HL-60 (cell line): ENCODE results near the gene SRSF2.
"Not testable (repeated sequence)": the region's sequence is repeated elsewhere in the genome, so short reads cannot be mapped to it uniquely, and the experiment has no call there.

Experiments
- DNase-seq, 2 experiments: peaks; one replicate each; pipeline ENCODE4 v3.0.0-alpha.2; 2010 to 2020; ENCODE audit warnings: low read depth in 1 of 2, low spot score in 1 of 2
- H3K27ac ChIP-seq: fragments of 250-450 bp; sonication (Bioruptor Pico); replicated peaks from 2 replicates; pipeline ENCODE4 v1.5.1; 2020; ENCODE audit warnings: mild to moderate bottlenecking, moderate library complexity
- H3K27me3 ChIP-seq: fragments of 250-450 bp; sonication (Bioruptor Pico); 2 replicates; pipeline ENCODE4 v1.5.1; 2021; ENCODE audit warnings: mild to moderate bottlenecking, moderate library complexity; ENCODE audit not compliant: insufficient read depth, poor library complexity, severe bottlenecking
- H3K4me3 ChIP-seq: replicated peaks from 2 replicates; pipeline ENCODE4 v1.5.1; 2011; ENCODE audit warnings: mild to moderate bottlenecking, control low read depth, low read length; ENCODE audit not compliant: insufficient read depth
- GABPA ChIP-seq: IDR thresholded peaks from 2 replicates; pipeline ENCODE4 v1.6.1; 2012; ENCODE audit warnings: low read depth
- POLR2AphosphoS5 ChIP-seq: IDR thresholded peaks from 2 replicates; pipeline ENCODE4 v1.6.1; 2012; ENCODE audit warnings: low read depth
- SPI1 ChIP-seq: IDR thresholded peaks from 2 replicates; pipeline ENCODE4 v1.6.1; 2012; ENCODE audit warnings: low read depth, mild to moderate bottlenecking, borderline replicate concordance
- TF ChIP-seq, protein P1 (sequence below): IDR thresholded peaks from 2 replicates; pipeline ENCODE4 v1.6.1; 2012; ENCODE audit warnings: low read depth; ENCODE audit not compliant: insufficient replicate concordance
- TF ChIP-seq, protein P2 (sequence below): IDR thresholded peaks from one replicate; pipeline ENCODE4 v1.5.1; 2011; ENCODE audit warnings: low read length, control low read depth, inconsistent platforms; ENCODE audit not compliant: insufficient read depth

SRSF2 gene

DNA sequence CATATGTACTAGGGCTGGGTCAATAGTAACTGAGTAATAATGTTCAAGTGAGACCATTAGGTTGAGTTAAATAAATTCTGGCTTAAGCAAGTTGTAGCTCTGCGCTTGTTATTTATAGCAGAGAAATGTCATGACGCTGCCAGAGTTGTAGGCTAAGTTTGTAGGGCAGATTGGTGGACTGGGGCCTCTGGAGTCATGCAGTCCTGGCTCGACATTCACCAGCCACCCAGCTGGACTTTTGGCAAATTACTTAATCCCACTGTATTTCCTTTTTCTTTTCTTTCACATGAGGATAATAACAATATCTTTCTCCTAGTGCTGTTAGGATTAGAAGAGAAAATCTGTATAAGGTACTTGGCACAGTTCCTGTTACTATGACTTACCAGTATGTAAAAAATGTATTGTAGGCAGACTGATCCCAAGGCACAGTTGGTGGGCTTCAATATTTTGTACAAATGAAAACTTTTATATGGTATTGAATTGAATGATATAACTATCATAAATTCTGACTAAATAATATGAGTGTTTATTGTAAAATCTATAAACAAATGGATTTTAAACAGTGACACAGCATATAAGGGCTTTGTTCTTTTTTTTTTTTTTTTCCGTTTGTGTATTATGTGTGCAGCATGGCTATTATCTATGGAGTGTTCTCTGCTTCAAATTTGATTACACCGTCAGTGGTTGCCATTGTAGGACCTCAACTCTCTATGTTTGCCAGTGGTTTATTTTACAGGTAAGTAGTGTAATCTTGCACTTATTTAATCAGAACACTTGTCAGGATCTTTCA lies 3.4 kb upstream of the SRSF2 start:
- H3K4me3 ChIP-seq: no peak overlapping the region

DNA sequence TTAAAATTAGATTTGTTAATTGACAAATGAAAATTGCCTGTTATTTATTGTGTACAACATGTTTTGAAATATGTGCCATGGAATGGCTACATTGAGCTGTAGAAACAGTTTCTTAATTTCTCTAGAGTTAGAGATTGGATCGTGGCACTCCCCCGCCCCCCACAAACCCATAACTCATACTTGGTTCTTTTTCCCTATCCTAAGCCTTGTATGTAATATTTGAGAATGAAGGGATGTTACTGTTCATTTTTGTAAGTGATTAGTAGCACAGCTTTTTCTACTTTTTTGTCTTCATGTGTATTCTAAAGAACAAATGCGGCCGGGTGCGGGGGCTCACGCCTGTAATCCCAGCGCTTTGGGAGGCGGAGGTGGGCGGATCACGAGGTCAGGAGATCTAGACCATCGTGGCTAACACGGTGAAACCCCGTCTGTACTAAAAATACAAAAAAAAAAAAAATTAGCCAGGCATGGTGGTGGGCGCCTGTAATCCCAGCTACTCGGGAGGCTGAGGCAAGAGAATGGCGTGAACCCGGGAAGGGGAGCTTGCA lies 2.5 kb upstream of the SRSF2 start:
- H3K27ac ChIP-seq, H3K27me3 ChIP-seq, DNase-seq, H3K4me3 ChIP-seq: not testable (repeated sequence)

More for the DNA sequence above, 3.4 kb upstream of the SRSF2 start:
- H3K27me3 ChIP-seq: no peaks in the 10 kb centered on the region
- DNase-seq: no peak
- no peak overlapping the region for H3K27ac ChIP-seq
- TF ChIP-seq SPI1 (no peak), GABPA (no peak), POLR2AphosphoS5 (no peak)
- TF ChIP-seq, protein P1, sequence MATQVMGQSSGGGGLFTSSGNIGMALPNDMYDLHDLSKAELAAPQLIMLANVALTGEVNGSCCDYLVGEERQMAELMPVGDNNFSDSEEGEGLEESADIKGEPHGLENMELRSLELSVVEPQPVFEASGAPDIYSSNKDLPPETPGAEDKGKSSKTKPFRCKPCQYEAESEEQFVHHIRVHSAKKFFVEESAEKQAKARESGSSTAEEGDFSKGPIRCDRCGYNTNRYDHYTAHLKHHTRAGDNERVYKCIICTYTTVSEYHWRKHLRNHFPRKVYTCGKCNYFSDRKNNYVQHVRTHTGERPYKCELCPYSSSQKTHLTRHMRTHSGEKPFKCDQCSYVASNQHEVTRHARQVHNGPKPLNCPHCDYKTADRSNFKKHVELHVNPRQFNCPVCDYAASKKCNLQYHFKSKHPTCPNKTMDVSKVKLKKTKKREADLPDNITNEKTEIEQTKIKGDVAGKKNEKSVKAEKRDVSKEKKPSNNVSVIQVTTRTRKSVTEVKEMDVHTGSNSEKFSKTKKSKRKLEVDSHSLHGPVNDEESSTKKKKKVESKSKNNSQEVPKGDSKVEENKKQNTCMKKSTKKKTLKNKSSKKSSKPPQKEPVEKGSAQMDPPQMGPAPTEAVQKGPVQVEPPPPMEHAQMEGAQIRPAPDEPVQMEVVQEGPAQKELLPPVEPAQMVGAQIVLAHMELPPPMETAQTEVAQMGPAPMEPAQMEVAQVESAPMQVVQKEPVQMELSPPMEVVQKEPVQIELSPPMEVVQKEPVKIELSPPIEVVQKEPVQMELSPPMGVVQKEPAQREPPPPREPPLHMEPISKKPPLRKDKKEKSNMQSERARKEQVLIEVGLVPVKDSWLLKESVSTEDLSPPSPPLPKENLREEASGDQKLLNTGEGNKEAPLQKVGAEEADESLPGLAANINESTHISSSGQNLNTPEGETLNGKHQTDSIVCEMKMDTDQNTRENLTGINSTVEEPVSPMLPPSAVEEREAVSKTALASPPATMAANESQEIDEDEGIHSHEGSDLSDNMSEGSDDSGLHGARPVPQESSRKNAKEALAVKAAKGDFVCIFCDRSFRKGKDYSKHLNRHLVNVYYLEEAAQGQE: no peak
- TF ChIP-seq, protein P2, sequence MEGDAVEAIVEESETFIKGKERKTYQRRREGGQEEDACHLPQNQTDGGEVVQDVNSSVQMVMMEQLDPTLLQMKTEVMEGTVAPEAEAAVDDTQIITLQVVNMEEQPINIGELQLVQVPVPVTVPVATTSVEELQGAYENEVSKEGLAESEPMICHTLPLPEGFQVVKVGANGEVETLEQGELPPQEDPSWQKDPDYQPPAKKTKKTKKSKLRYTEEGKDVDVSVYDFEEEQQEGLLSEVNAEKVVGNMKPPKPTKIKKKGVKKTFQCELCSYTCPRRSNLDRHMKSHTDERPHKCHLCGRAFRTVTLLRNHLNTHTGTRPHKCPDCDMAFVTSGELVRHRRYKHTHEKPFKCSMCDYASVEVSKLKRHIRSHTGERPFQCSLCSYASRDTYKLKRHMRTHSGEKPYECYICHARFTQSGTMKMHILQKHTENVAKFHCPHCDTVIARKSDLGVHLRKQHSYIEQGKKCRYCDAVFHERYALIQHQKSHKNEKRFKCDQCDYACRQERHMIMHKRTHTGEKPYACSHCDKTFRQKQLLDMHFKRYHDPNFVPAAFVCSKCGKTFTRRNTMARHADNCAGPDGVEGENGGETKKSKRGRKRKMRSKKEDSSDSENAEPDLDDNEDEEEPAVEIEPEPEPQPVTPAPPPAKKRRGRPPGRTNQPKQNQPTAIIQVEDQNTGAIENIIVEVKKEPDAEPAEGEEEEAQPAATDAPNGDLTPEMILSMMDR: no peak

DNA sequence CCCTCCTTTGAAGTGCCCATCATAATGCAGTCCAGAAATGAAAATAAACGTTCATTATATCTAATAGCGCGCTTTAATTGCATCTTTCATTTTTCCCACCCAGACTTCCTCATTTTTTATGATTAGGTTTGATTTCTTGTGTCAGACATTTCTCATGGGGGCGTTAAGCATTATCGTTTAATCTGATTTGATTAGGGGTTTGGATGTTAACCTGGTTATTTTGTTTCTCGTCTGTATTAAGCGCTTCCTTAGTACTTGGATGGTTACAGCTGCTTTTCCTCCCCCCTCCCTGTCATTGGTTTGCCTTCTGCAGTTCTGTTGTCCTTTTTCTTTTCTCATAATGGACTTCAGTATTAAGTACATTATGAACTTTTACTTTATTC lies 1.3 kb upstream of the SRSF2 start:
- no peaks in the 10 kb centered on the region for H3K27me3 ChIP-seq
- DNase-seq: no peak

More for the DNA sequence above, 1.3 kb upstream of the SRSF2 start:
- peak overlapping the region; percentile 98 for H3K27ac ChIP-seq
- no peak for TF ChIP-seq GABPA
- TF ChIP-seq POLR2AphosphoS5: no peak
- TF ChIP-seq, protein P1: no peak
- TF ChIP-seq SPI1: peak; percentile 83
- TF ChIP-seq, protein P2: no peak
- H3K4me3 ChIP-seq: peak overlapping the region; percentile 92
